Ishikawa (cell line): ENCODE measurements around the gene MRPL28.

Experiments
- CEBPB ChIP-seq: IDR thresholded peaks from 2 replicates; pipeline ENCODE4 v1.6.1; 2012
- CREB1 ChIP-seq: IDR thresholded peaks from 2 replicates; pipeline ENCODE4 v1.6.1; 2012; ENCODE audit warnings: low read depth
- EGR1 ChIP-seq: IDR thresholded peaks from 2 replicates; pipeline ENCODE4 v1.6.1; 2012
- EP300 ChIP-seq: IDR thresholded peaks from 2 replicates; pipeline ENCODE4 v1.6.1; 2012; ENCODE audit warnings: borderline replicate concordance
- FOXM1 ChIP-seq: IDR thresholded peaks from 2 replicates; pipeline ENCODE4 v1.6.1; 2012; ENCODE audit warnings: low read depth, borderline replicate concordance
- MAX ChIP-seq: IDR thresholded peaks from 2 replicates; pipeline ENCODE4 v1.6.1; 2012
- NFIC ChIP-seq: IDR thresholded peaks from 2 replicates; pipeline ENCODE4 v1.6.1; 2012
- RAD21 ChIP-seq: IDR thresholded peaks from 2 replicates; pipeline ENCODE4 v1.6.1; 2012; ENCODE audit warnings: low read depth
- REST ChIP-seq: IDR thresholded peaks from 2 replicates; pipeline ENCODE4 v1.6.1; 2012; ENCODE audit warnings: low read depth, mild to moderate bottlenecking
- TAF1 ChIP-seq: IDR thresholded peaks from 2 replicates; pipeline ENCODE4 v1.6.1; 2012; ENCODE audit warnings: low read depth, mild to moderate bottlenecking
- TCF12 ChIP-seq: IDR thresholded peaks from 2 replicates; pipeline ENCODE4 v1.6.1; 2012; ENCODE audit warnings: low read depth
- TEAD4 ChIP-seq: IDR thresholded peaks from 2 replicates; pipeline ENCODE4 v1.6.1; 2012
- USF1 ChIP-seq: IDR thresholded peaks from 2 replicates; pipeline ENCODE4 v1.6.1; 2012
- YY1 ChIP-seq: IDR thresholded peaks from 2 replicates; pipeline ENCODE4 v1.6.1; 2012; ENCODE audit warnings: low read depth
- ZBTB7A ChIP-seq: IDR thresholded peaks from 2 replicates; pipeline ENCODE4 v1.6.1; 2012; ENCODE audit warnings: low read depth

The MRPL28 gene

GRCh38 chr16:354971-355461 is 15.3 kb downstream of the MRPL28 start:
- no peak for TF ChIP-seq EGR1

GRCh38 chr16:354291-354881 is 16.0 kb downstream of the MRPL28 start:
- TF ChIP-seq USF1 (no peak), ZBTB7A (no peak)

GRCh38 chr16:353404-354290 is 16.7 kb downstream of the MRPL28 start:
- no peak for TF ChIP-seq TCF12
- no peak for TF ChIP-seq REST
- no peak for TF ChIP-seq NFIC
- TF ChIP-seq ZBTB7A = no peak
- no peak for TF ChIP-seq USF1
- TF ChIP-seq TEAD4 = no peak
- no peak for TF ChIP-seq RAD21
- TF ChIP-seq EGR1 = no peak
- no peak for TF ChIP-seq CREB1
- TF ChIP-seq MAX = no peak
- no peak for TF ChIP-seq YY1
- no peak for TF ChIP-seq EP300
- no peak for TF ChIP-seq CEBPB
- TF ChIP-seq TAF1 = no peak
- no peak for TF ChIP-seq FOXM1

- TF ChIP-seq RAD21 = peak; percentile 49; the same call in 1 of the 2 replicates
- peak; percentile 54; the same call in 1 of the 2 replicates for TF ChIP-seq TAF1
- 0 out of 2 replicates have a peak, but pooled peaks have one; percentile 17 for TF ChIP-seq TCF12
- TF ChIP-seq USF1 = 0 out of 2 replicates have a peak, but pooled peaks have one; percentile 7
- no peak for TF ChIP-seq CREB1
- no peak for TF ChIP-seq EP300
- TF ChIP-seq EGR1 = peak; percentile 43; the same call in 1 of the 2 replicates
- no peak for TF ChIP-seq NFIC
- no peak for TF ChIP-seq CEBPB
- TF ChIP-seq MAX = peak; percentile 60
- no peak for TF ChIP-seq TEAD4
- TF ChIP-seq ZBTB7A = no peak; the same call in 1 of the 2 replicates
- no peak for TF ChIP-seq REST
- peak; percentile 76 for TF ChIP-seq YY1
- TF ChIP-seq FOXM1 = no peak
Measured at GRCh38 chr16:352547-353403, 17.6 kb downstream of the MRPL28 start, which contains the start of gene AXIN1. Gene AXIN1 (minus strand): TSS chr16:352723. CDS start chr16:347025, 5,698 bp downstream.
